Adrenal gland (tissue), 5 donors: Measurements from ENCODE around the gene ISG20.

ENCODE experiments used
- POLR2A ChIP-seq, 2 donors: fragments of 450-650 bp; IDR thresholded peaks; one replicate each; pipeline ENCODE4 v1.6.1; 2017; ENCODE audit warnings: antibody characterized with exemption in 2 of 2, mild to moderate bottlenecking in 2 of 2, moderate library complexity in 1 of 2
- TF ChIP-seq, protein P1 (sequence below), 6 experiments: fragments of 450-650 bp in 4 of 6; fragments of 200-600 bp in 2 of 6; sonication (generic) in 1 of 6; IDR thresholded peaks; 1 replicate in 5 of 6; 2 replicates in 1 of 6; pipeline versions ENCODE4 v1.5.1 to v1.8.0; 2016 to 2021; ENCODE audit warnings: antibody characterized with exemption in 6 of 6, mild to moderate bottlenecking in 2 of 6, moderate library complexity in 1 of 6
- donor health status: DM: no; HTN: no; CAD: no.

DNA sequence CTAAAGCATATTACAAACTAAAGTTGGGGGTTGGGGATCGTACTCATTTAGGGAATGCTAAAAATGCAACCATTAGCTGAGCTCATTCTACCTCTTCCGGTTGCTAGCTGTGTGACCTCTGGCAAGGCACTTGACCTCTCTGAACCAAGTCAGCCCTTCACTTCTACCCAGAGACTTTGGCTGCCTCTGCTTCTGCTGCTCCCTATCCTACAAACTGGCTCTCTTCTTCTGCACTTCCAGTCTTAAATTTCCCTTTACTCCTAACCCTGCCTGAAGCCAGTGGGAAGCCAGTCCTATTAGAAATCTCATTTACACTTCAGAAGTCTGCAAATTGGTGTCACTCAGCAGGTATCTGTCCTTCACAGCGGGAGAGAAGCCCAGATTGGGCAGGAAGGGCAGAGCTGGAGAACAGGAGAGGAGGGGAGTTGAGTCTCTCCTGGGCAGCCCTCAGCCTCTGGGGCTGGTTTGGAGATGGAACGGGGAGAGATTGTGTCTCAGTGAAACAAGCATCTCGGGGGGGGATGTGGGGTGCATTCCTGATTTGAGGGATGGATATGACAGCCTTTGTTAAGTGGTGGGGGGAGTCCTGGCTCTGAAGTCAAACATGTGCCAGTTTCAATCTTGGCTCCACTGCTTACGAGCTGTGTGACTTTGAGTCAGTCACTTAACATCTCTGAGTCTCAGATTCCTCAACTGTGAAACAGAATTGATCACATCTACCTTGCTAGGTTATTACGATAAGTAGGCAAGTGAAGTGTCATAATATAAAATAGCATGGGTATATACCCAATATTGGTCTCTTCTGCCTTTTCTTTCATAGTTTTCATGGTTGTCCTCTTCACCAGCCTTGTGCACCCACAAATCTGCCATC is 25.5 kb upstream of the ISG20 start:
- TF ChIP-seq, protein P1, sequence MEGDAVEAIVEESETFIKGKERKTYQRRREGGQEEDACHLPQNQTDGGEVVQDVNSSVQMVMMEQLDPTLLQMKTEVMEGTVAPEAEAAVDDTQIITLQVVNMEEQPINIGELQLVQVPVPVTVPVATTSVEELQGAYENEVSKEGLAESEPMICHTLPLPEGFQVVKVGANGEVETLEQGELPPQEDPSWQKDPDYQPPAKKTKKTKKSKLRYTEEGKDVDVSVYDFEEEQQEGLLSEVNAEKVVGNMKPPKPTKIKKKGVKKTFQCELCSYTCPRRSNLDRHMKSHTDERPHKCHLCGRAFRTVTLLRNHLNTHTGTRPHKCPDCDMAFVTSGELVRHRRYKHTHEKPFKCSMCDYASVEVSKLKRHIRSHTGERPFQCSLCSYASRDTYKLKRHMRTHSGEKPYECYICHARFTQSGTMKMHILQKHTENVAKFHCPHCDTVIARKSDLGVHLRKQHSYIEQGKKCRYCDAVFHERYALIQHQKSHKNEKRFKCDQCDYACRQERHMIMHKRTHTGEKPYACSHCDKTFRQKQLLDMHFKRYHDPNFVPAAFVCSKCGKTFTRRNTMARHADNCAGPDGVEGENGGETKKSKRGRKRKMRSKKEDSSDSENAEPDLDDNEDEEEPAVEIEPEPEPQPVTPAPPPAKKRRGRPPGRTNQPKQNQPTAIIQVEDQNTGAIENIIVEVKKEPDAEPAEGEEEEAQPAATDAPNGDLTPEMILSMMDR (IDR thresholded peaks at IDR 0.05): no peak
- TF ChIP-seq POLR2A (IDR thresholded peaks at IDR 0.05): no peak
